GM11168 (cell line): ENCODE data around the gene TNFSF12.
"Not testable (repeated sequence)": the region's sequence is repeated elsewhere in the genome, so short reads cannot be mapped to it uniquely, and the experiment has no call there.

ENCODE experiments used
- in situ Hi-C: fragments of 300-500 bp; cut with MboI; formaldehyde crosslinking; loops from one replicate; pipeline ENCODE4 v1.12.0; 2022; ENCODE audit warnings: low sequenced_read_pairs; ENCODE audit not compliant: unreplicated experiment

TNFSF12 gene

DNA sequence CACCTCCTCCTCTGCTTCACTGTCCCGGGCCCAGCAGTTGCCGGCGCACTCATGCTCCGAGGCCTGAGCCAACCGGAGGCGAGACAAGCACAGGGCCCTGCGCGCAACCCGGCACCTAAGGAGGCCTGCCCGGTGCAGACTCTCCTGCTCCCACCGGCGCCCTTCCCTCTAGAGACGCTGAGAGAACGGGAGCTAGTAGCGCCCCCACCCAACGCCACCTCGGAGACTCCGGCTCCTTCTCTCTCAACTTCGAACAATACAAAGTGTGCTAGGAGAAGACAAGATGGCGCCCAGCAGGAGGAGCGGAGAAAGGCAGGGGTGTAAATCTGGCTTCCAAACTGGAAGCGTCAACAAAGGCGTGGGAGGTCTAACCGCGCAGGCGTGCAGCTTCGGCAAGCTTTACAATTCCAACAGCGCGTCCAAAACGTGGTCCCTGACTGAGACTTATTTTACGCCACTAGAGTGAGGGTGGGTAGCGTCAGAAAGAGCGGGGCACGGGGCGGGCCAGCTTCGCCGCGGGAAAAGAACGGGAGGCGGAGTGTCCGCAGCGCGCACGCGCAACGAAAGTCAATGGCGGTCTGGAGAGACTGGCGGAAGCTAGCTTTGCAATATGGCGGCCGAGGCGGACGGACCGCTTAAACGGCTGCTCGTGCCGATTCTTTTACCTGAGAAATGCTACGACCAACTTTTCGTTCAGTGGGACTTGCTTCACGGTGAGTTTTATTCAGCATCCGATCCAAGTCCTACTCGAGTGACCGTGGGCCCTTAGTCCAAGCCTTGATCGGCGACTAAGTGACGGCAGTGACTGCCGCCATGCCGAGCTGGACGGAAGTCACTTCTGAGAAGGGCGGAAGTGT is 34.6 kb downstream of the TNFSF12 start, which contains the start of gene MPDU1:
Gene MPDU1 (plus strand): TSS at position 600 of the 857 bp plus-strand sequence. CDS start 11 bp downstream, at position 611.
- in situ Hi-C loops: no loop called here

DNA sequence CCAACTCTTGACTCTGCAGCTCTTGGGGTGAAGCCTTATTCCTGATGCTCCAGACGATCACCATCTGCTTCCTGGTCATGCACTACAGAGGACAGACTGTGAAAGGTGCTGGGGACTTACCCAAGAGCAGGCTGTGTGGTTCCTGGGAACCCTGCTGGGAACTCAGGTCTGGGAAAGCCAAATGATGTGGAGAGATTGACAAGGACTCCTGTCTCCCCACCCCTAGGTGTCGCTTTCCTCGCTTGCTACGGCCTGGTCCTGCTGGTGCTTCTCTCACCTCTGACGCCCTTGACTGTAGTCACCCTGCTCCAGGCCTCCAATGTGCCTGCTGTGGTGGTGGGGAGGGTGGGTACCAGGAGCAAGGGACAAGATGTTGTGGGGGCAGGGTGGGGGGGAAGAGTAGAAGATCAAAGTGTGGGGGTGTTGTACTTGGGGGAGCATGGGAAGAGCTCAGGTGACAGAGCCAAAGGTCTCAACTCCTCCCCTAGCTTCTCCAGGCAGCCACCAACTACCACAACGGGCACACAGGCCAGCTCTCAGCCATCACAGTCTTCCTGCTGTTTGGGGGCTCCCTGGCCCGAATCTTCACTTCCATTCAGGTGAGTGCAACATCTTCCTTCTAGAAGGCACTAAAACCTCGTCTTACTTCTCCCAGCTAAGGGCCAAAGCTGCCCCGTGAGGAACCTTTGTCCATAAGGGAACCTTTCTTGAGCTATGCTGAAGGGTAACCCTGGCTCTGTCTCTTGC is 38.0 kb downstream of the TNFSF12 start:
- in situ Hi-C loops: no loop called here

DNA sequence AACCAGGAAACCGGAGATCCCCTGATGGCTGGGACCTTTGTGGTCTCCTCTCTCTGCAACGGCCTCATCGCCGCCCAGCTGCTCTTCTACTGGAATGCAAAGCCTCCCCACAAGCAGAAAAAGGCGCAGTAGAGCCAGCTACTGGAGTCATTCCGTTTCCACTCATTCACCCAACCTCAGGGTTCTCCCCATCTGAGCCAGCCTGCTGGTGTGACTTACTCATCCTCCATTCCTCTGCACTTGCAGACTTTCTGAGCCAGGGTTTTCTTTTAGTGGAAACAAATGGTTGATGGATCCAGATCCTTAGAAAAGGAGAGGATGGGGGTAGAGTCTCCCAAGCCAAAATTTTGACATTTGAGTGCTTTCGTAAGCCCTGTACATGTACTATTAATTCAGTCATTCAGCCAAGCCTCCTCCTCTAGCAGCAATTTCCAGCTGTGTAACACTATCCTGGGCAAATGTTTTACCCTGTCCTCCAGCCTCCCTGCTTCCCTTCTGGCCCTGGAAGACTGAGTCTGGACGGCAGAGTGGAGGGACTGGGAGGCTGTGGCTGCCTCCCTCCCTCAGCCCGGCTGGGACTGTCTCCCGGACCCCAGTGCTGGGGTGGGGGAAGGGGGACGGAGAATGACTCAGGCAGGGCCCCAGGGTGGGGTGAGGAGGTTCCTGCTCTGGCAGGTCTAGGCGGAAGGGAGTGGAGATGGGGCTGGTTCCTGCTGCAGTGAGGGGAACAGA is 38.7 kb downstream of the TNFSF12 start:
- in situ Hi-C loops: no loop called here

DNA sequence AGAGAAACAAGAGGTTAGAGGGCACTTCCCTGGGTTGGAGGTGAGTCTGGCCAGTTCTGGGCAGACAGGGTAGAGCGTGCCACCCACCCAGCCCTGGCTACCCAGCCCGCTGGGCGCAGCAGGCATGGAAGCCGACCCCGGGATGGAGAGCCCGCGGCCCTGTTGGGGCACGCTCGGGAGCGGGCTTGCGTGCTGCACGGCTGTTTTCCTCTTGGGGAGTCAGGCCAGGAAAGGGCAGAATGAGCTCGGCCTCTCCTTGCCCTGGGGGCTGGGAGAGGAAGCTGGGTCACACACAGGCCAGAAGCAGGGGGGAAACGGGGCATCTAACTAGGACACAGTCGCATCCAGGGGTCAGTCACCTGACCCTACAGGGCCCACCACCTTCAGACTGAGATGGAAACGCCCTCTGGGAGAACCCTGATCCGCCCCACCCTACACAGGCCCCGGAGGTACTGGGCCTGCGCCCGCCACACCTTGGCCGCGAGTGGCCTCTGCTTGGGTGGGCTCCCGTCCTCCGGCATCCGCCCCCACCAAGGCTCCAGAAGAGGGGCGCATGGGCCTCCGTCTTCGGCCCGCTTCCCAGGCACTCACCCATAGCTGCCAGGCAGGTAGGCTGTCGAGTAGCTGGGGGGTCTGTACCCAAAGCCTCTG is 39.8 kb downstream of the TNFSF12 start:
- in situ Hi-C loops: no loop called here

DNA sequence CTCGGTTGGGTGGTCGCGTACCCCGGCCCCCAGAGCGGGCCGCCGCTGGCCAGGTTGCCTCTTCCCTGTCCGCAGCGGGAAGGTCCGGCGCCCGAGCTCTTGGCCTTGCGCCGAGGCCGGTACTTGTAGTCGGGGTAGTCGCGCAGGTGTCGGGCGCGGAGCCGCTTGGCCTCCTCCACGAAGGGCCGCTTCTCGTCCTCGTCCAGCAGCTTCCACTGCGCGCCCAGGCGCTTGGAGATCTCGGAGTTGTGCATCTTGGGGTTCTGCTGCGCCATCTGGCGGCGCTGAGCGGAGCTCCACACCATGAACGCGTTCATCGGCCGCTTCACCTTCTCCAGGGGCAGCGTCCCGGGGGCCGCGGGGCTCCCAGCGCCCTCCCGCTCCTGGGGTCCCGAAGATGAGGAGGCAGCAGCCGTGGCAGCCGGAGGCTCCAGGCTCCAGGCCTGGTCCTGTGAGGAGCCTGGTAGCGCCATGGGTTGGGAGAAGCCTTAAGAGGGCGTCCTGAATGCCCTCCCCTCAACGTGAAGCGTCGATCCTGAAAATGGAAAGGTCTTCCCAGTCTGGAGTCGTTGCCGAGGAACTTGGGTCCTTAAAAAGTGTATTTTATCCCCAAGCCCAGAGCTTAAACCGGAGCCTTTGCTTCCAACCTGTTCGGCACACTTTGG is 40.5 kb downstream of the TNFSF12 start:
- in situ Hi-C loops: no loop called here

DNA sequence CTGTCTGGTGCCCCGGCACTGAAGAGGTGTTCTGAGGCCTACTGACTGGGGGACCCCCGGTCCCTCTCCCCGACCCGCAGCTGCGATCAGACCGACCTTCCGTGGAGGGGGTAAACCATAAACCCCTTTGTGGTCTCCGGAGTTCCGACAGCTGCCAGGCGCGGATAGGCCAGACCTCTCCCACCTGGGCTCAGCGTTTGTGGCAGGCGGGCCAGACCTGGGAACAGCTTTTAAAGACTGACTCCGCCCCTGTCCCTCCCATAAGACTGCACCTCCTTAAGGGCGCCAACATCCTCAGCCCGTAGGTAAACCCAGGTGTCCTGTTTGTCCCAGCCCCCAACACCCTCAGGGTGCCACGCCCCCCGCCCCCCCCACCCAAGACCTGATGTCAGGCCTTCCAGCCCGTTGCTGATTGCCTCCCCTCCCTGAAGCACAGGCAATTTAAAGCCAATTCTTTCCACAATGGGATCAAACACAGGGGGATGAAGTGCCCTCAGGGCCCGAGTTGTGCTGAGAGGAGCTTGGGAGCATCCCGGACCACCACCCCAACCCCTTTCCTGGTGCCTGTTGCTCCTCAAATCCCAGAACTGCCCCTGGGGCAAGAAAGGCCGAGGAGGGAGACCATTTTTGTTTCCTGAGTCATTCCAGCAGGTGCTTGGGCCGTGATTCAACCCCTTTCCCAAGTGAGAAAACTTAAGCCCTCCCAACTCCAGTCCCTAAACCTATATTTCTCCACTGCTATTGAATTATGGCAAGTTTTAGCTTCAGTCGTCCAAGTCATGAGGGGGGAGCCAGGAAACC is 41.2 kb downstream of the TNFSF12 start, which contains the start of gene SOX15:
Gene SOX15 (minus strand): TSS at position 204 of the 801 bp plus-strand sequence. CDS start 418 bp downstream, outside the sequence.
- in situ Hi-C loops: no loop called here

DNA sequence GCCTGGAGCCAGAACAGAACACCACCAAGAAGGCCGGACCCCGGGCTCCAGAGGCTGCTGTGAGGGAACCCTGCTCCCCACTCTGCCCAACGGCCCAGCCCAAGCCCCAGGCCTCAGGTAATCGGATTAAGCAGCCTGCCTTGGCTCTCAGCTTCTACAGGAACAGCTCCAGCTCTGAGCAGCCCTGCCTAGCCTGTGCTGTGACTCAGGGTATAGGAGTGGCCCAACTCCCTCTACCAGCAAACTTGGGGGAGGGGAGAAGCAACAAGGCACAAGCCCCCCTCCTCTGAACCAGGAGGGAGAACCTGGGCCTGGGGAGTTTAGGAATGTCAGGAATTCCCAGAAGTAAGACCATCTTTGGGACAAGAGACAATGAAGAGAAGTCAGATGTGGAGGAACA is 41.9 kb downstream of the TNFSF12 start:
- in situ Hi-C loops: no loop called here

DNA sequence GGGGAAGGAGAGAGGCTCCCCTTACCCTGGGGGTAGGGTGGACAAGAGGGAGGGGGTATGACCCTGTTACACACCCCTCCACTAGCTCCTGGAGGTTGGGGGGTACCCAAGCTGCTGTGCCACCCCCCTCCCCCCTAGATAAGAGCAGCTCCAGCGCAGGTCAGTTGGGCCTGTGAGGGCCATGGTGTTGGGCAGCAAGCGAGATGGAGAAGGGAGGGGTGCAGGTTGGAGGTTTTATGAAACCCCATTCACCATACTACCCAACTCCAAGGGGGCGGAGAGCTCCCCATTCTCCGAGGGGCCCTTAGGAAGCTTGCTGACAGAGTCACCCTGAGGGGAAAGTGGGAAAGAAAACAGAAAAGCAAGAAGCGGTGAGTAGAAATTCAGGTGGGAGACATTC is 42.7 kb downstream of the TNFSF12 start:
- in situ Hi-C loops: no loop called here

DNA sequence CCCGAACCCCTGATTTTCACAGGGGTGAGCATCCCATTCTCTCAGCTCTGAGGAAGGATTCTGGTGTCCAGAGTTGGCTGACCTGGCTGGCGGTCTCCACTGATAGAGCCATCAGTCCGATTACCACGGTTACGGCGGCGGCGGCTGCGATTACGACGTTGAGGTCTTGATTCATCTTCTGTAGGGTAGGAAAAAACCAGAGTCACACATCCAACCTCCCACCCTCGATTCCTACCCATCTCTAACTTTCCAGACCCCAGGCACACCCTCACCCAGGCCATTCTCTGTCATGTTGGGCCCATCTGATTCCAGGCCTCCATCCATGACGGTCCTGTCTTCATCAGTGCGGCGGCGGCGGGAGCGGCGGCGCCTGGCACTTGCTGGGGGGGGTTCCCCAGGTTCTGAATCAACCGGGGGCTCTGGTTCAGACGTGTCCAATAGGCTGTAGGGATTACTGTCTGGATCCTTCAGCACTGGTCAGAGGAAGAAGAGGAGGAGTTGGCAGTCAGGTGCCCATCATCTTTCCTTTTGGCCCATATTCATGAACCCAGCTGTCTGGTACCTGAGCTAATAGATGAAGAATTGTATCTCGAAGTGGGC is 43.7 kb downstream of the TNFSF12 start:
- in situ Hi-C loops: no loop called here

DNA sequence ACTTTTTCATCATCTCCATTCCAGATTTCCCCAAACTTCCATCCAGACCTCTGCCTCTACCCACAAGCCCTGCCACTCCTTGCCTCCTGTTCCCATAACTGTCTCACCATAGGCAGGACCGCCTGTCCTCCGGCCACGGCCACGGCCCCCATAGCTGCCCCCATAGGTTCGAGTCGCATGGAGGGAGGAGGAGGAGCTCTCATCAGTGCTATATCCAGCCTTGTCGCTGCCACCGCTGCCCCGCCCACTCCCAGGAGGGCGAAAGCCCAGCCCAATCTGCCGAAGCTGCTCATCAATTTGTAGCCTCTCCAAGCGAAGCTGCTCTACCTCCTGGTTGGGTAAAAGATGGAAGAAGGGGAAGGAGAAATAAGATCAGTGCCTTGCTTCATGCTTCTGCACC is 44.4 kb downstream of the TNFSF12 start:
- in situ Hi-C loops: no loop called here

DNA sequence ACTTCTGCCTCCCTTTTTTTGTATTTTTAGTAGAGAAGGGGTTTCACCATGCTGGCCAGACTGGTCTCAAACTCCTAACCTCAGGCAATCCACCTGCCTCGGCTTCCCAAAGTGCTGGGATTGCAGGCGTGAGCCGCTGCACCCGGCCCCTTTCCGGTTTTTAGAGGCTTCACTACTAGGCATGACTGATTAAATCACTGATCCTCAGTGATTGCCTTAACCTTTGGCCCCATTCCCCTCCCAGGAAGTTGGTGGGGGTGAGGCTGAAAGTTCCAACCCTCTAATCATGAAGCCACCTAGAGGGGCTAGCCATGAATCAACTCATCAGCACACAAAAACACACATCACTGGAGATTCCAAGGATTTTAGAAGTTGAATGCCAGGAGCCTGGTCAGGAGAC is 48.7 kb downstream of the TNFSF12 start:
- in situ Hi-C loops: not testable (repeated sequence)

DNA sequence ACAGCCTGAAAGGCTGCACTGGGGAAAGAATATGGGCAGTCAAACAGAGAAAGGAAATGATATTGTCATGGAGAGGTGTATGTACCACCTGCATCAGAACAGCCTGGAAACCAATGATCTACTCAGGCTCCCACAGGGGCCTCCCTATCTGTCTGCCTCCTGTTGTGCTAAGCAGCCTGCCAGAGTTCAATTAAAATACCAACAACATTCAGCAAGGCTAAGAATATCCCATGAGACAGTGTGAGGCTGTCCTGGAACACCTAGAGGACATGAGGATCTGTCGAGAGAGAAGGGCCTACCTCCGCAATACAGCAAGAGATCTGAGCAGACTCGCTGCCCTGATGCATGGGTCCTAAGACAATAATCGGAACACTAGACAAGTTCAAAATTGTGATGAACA is 57.4 kb downstream of the TNFSF12 start:
- in situ Hi-C loops: no loop called here
